Activated T-cell treated with anti-CD3 and anti-CD28 coated beads, Interleukin-2, amount 50 U/mL, for 24 hours (primary cell): ENCODE results near the gene CDH4.

Source experiments
- DNase-seq: peaks from one replicate; pipeline ENCODE4 v3.0.0-alpha.2; 2020
- H3K27ac Mint-ChIP-seq: 2 replicates; pipeline ENCODE4 v1.8.0; 2020; ENCODE audit warnings: mild to moderate bottlenecking, mixed read lengths
- H3K27me3 Mint-ChIP-seq: 2 replicates; pipeline ENCODE4 v1.8.0; 2020; ENCODE audit warnings: mixed read lengths
- H3K36me3 Mint-ChIP-seq: 2 replicates; pipeline ENCODE4 v1.8.0; 2020; ENCODE audit warnings: low read depth, mixed read lengths
- H3K4me1 Mint-ChIP-seq: 2 replicates; pipeline ENCODE4 v1.8.0; 2020; ENCODE audit warnings: low read depth, mixed read lengths
- H3K4me3 Mint-ChIP-seq: 2 replicates; pipeline ENCODE4 v1.8.0; 2020; ENCODE audit warnings: mild to moderate bottlenecking, moderate library complexity, mixed read lengths
- H3K9me3 Mint-ChIP-seq: 2 replicates; pipeline ENCODE4 v1.8.0; 2020; ENCODE audit warnings: mixed read lengths

CDH4 gene

DNA sequence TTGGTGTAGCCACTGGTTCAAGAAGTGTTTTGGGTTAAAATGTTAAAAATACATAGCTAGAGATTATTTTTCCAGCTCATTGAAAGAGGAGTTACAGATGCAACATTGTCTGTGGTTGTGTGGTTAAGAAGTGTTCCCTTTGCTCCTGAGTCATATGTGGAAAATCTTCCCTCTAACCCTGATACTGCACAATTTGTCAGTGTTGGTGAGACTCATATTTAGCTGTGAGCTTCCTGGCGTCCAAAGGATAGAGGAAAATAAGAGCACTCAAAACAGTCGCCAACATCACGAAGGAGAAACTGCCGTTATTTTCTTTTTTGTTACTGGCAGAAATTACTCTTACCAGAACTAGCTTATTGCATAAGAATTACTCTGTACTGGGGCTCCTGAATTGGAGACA lies 250.4 kb downstream of the CDH4 start:
- H3K9me3 Mint-ChIP-seq = no peaks in the 10 kb centered on the region
- no peak for DNase-seq
- H3K4me3 Mint-ChIP-seq = no peak overlapping the region
- H3K4me1 Mint-ChIP-seq = no peaks in the 10 kb centered on the region
- no peaks in the 10 kb centered on the region for H3K27me3 Mint-ChIP-seq
- H3K36me3 Mint-ChIP-seq = no peaks in the 10 kb centered on the region
- H3K27ac Mint-ChIP-seq = no peak overlapping the region

DNA sequence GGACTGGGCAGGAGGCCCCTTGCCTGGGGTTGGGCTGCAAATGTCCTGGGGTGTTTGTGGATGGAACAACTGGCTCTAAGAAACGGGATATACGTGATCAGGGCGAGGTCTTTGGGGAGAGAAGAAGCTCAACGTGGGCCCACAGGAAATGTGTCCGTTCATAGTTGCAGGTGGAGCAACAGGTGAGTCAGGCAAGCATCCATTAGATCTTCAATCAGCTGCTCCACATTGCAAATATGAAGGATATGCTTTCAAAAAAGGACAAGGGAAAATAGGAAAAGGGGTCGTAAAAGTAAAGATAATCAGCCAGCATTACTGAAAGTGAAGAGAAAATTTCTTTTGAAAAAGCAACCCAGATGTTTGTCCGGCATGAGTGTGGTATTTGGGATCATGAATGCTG lies 251.0 kb downstream of the CDH4 start:
- Mint-ChIP-seq H3K27me3 (no peaks in the 10 kb centered on the region), H3K27ac (no peak overlapping the region), H3K36me3 (no peaks in the 10 kb centered on the region), H3K4me1 (no peaks in the 10 kb centered on the region), H3K9me3 (no peaks in the 10 kb centered on the region), H3K4me3 (no peak overlapping the region)
- DNase-seq = no peak

DNA sequence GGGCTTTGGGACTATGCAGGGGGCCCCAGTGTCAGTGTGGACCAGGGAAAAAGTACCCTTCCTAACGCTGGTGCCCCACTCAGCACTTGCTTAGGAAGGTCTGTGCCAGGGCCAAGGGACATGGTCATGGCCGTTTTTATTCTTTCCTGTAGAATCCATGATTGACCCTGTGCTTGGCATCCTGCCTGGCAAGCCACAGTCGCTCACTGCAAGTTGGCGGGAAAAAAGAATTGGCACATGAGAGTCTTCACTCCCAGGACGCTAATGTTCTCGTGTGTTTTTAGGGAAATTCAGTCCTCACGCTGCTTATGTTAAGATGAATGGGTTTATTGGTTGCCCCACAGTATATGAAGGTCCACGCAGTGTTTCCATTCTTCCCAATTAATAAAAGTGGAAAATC lies 253.4 kb downstream of the CDH4 start:
- H3K27me3 Mint-ChIP-seq = no peaks in the 10 kb centered on the region
- H3K4me3 Mint-ChIP-seq = no peak overlapping the region
- H3K9me3 Mint-ChIP-seq = no peaks in the 10 kb centered on the region
- no peaks in the 10 kb centered on the region for H3K36me3 Mint-ChIP-seq
- H3K27ac Mint-ChIP-seq = no peak overlapping the region
- no peak for DNase-seq
- no peaks in the 10 kb centered on the region for H3K4me1 Mint-ChIP-seq

DNA sequence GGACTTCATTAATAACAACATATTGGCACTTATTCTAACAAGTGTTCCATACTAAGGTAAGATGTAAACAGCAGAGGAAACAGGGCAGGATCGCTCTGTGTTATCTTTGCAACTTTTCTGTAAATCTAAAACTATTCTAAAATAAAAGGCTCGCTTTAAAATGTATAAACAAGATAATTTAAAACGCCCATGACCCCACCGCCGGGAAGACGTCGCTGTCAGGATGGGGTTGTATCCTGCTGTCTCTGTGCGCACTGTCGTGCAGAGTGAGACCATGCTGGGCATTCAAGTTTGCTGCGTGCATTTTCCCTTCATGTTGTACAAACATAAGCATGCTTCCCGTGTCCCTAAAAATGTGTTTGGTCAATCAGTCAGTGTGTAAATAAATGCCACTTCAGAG lies 255.7 kb downstream of the CDH4 start:
- Mint-ChIP-seq H3K27ac (no peak overlapping the region), H3K4me1 (no peaks in the 10 kb centered on the region), H3K9me3 (no peaks in the 10 kb centered on the region), H3K4me3 (no peak overlapping the region), H3K27me3 (no peaks in the 10 kb centered on the region), H3K36me3 (no peaks in the 10 kb centered on the region)
- DNase-seq = no peak

DNA sequence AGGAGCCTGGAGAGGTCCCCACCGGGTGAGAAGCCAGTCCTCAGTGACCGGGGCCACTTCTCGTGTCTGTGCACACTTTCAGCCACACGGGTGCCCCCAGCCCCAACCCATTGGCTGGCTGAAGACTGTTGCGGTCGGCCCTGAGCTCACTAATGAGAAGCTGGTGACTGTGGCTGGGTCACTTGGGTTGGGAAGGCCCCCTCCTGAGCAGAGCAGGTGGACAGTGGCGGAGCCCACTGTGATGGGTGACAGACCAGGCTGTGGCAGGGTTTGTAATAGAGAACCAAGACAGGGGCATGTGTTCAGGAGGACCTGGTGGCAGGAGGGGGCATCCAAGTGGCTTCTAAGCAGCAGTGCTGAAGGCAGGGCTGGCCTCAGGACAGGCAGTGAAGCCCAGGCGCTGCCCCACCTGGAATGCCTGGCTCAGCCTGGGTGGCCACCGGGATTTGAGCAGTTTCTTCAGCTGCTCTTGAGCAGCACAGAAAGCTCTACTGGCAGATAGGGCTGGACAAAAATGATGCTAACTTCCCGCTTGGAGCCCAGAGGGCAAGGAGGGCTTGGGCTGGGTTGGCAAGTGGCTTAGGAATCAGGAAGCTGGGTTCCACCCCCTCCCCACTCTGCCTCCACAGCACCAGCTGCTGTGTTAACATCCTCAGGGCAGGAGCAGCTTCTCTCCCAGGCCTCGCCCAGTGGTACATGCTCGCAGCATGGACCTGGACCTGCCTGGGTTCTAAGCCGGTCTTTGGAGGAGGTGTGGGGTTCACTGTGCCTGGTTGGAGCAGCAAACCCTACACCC lies 256.4 kb downstream of the CDH4 start:
- H3K4me3 Mint-ChIP-seq = no peak overlapping the region
- no peaks in the 10 kb centered on the region for H3K36me3 Mint-ChIP-seq
- H3K9me3 Mint-ChIP-seq = no peaks in the 10 kb centered on the region
- H3K27ac Mint-ChIP-seq = no peak overlapping the region
- DNase-seq = no peak
- no peaks in the 10 kb centered on the region for H3K4me1 Mint-ChIP-seq
- H3K27me3 Mint-ChIP-seq = no peaks in the 10 kb centered on the region

DNA sequence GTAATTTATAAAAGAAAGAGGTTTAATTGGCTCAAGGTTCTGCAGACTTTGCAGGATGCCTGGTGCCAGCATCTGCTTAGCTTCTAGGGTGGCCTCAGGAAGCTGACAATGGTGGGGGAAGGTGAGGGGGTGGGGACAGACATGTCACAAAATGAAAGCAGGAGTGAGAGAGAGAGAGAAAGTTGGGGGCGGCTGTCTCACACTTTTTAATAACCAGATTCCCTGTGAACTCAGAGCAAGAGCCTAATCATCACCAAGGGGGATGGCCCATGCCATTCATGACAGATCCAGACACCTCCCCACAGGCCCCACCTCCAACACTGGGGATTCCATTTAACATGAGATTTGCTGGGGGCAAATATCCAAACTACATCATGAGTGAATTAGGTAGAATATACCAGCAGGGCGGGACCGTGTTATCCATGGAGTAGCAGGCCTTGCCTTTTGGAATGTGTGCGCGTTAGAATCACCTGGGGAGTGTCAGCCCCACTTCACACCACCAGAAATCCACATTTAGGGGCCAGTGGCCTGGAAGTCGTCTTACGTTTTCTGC lies 258.8 kb downstream of the CDH4 start:
- Mint-ChIP-seq H3K9me3 (no peaks in the 10 kb centered on the region), H3K36me3 (no peaks in the 10 kb centered on the region), H3K4me3 (no peak overlapping the region), H3K27me3 (no peaks in the 10 kb centered on the region), H3K4me1 (no peaks in the 10 kb centered on the region), H3K27ac (no peak overlapping the region)
- DNase-seq = no peak

DNA sequence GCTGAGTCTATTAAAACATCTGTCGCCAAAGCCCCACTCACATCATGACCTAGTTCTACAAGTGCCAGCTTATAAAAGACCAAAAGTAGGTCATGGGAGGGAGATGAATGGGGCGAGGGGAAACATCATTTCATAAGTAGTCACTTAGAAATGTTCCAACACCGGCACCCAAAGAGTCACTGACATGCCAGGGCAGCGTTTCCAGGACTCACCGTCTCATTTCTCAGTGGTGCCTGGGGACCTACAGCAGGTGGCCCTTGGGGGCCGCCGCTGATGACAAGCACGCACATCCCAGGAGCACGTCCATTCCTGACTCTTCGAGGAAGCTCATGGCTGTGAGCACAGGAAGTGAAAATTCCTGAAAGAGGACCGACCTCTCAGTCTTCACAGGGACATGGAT lies 260.4 kb downstream of the CDH4 start:
- Mint-ChIP-seq H3K4me1 (no peaks in the 10 kb centered on the region), H3K36me3 (no peaks in the 10 kb centered on the region), H3K9me3 (no peaks in the 10 kb centered on the region), H3K27me3 (no peaks in the 10 kb centered on the region), H3K27ac (no peak overlapping the region), H3K4me3 (no peak overlapping the region)
- DNase-seq = no peak

DNA sequence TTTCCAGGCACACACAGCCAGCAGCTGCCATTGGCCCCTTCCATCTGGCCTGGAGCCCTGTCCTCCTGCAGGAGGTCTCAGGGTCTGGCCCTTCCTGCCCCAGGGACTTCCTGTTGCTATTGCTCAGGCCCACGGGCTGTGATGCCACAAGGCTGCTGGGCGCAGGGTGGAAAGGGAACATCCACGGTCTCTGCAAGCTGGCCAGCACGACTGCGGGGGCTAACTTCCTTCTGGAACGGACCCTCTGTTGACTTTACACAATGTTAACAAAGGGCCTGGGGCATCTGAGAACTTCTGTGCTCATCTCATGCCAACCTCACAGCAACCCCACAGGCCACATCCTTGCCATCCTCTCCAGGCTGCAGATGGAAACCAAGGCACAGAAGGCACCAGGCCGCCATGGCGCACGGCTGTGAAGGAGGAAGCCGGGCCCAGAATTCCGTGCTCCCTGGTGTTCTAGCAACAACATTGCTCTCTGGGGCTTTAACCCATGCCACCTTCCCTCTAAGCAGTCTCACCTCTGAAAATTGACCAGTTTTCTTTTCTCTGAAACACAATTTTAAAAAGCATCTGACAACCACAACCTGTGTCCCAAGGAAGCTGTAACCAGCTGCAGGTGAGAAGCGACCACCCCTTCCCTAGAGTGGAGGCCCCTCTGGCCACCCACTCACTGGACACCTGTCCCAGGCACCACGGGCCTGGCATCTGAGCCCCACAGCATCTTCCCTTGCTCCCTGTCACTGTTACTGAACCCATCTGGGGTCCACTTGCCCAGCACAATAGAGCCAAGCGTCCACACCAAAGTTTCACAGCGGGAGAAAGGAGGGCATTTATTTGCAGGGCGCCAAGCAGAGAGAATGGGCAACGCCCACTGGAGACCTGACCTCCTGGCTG lies 261.3 kb downstream of the CDH4 start:
- no peaks in the 10 kb centered on the region for H3K36me3 Mint-ChIP-seq
- H3K27me3 Mint-ChIP-seq = no peaks in the 10 kb centered on the region
- H3K27ac Mint-ChIP-seq = no peak overlapping the region
- DNase-seq = no peak
- no peaks in the 10 kb centered on the region for H3K4me1 Mint-ChIP-seq
- no peak overlapping the region for H3K4me3 Mint-ChIP-seq
- no peaks in the 10 kb centered on the region for H3K9me3 Mint-ChIP-seq

DNA sequence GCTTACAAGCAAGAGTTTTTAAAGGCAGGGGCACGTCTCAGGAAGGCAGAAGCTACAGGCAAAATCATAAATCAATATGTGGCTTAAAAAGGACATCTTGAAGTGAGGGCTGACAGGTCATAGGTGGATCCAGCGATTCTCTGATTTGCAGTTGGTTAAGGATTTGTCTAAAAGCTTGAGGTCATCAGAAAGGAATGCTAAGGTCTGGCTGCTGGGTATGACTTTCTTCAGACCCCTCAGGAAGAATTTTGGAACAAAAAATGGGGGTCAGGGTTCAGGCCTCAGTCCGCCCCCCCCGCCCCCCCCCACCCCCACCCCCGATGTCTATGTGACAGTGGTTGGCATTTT lies 261.9 kb downstream of the CDH4 start:
- no peaks in the 10 kb centered on the region for H3K27me3 Mint-ChIP-seq
- no peak for DNase-seq
- no peaks in the 10 kb centered on the region for H3K9me3 Mint-ChIP-seq
- H3K4me1 Mint-ChIP-seq = no peaks in the 10 kb centered on the region
- no peaks in the 10 kb centered on the region for H3K36me3 Mint-ChIP-seq
- no peak overlapping the region for H3K4me3 Mint-ChIP-seq
- H3K27ac Mint-ChIP-seq = no peak overlapping the region

DNA sequence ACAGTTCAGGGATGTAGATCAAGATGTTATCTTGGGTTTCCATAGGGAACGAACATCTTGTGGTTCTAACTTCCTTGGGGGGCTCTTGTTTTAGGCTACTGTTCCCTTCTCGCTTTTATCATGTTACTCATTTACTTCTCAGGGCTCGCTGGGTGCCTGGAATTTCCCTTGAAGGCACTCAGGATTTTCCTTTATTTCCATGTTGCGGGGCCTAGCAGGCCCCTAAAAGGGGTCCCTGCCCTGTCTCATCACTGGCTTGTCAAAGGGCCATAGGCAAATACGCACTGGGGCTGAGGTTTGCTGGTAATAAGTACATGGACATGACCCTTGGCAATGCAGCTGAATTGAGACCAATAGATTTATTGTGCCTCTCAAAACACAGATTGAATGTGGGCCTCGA lies 262.3 kb downstream of the CDH4 start:
- H3K4me3 Mint-ChIP-seq = no peak overlapping the region
- no peak for DNase-seq
- H3K36me3 Mint-ChIP-seq = no peaks in the 10 kb centered on the region
- H3K4me1 Mint-ChIP-seq = no peaks in the 10 kb centered on the region
- no peaks in the 10 kb centered on the region for H3K27me3 Mint-ChIP-seq
- no peaks in the 10 kb centered on the region for H3K9me3 Mint-ChIP-seq
- no peak overlapping the region for H3K27ac Mint-ChIP-seq

DNA sequence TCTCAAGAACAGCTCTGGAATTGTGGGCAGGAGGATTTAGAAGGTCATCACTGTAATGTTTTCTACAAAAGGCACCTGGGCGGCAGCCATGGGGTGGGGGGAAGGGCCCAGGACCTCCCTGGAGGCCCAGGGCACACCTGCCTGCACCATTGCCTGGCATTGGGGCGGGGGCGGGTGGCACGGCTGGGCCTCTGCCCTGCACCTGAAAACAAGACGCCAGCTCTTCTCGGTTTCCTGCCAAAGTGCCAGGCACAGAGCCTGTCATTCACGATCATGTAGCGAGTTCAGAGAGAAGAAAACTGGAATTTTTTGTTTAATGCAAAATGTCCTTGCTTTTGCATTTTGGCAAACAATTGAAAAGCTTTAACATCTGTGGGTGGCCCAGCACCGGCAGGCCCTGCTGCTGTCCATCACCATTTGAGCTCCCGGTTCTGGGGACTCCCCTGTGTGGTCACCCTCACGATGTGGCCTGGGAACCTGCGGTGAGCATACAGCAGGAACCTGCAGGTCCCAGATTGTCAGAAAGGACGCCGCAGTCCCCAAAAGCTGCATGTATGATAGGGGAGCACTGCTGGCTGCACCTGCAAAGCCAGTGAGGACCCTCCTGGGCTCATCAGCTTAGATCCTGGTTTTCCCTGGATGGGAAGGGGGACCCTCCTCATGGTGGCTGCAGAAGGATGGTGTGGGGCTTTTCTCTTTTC lies 262.9 kb downstream of the CDH4 start:
- no peaks in the 10 kb centered on the region for H3K36me3 Mint-ChIP-seq
- H3K9me3 Mint-ChIP-seq = no peaks in the 10 kb centered on the region
- H3K27ac Mint-ChIP-seq = no peak overlapping the region
- no peak for DNase-seq
- H3K4me1 Mint-ChIP-seq = no peaks in the 10 kb centered on the region
- no peaks in the 10 kb centered on the region for H3K27me3 Mint-ChIP-seq
- H3K4me3 Mint-ChIP-seq = no peak overlapping the region

DNA sequence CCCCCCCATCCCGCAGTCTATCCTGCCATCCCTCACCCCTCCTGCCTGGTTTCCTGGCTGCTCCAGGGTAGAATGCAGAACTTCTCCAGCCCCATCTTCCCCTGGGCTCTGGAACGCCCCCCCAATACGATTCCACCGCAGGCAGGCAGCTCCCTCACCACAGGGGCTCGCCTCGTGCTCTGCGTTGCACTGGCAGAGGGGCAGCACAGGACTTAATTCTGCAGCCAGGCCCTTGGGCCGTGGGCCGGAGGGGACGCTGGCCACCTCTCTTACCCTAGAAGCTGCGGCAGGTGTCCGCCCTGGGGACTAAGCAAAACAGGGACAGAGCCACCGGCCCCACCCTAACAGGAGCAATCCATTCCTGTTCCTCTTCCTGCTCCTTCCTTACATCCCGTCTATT lies 263.9 kb downstream of the CDH4 start:
- Mint-ChIP-seq H3K4me3 (no peak overlapping the region), H3K27ac (no peak overlapping the region), H3K27me3 (no peaks in the 10 kb centered on the region), H3K9me3 (no peaks in the 10 kb centered on the region), H3K36me3 (no peaks in the 10 kb centered on the region), H3K4me1 (no peaks in the 10 kb centered on the region)
- no peak for DNase-seq

DNA sequence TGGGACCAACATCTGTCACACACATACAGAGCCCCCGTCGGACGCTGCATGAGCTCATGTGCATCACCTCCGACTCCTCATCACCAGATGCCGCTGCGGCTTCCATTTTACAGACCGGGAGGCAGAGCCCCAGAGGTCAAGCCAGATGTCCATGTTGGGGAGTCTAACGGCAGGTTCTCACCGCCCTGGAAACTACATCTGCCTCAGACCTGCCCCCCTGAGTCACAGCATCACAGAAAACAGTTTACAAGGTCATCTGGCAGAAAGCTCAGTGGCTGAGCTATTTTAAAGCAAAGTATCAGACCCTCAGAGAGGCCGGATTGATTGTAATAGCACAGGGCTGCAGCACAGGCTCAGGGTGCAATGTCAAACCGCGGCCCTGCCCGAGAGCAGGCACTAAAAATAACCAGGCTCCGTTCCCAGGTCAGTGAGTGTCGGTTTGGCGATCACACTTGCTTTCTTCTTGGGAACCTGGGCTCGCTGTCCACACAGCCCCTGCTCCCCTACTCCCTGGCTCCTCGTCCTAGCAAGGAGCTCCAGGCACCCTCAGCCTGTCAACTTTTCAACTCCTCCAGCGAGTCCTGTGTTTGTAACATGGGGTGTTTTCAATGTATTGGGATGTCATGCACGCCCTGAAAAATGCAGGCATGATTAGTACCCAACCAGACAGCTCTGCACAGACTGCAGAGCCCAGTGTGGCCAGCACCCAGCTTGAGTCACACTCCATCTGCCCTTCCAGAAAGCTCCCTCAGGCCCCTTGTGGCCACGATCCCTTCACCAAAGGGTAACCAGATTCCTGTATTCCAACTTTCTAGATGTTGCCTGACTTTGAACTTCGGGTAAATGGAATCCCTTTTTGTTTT lies 264.5 kb downstream of the CDH4 start:
- Mint-ChIP-seq H3K27ac (no peak overlapping the region), H3K9me3 (no peaks in the 10 kb centered on the region), H3K27me3 (no peaks in the 10 kb centered on the region), H3K36me3 (no peaks in the 10 kb centered on the region), H3K4me3 (no peak overlapping the region), H3K4me1 (no peaks in the 10 kb centered on the region)
- DNase-seq = no peak

DNA sequence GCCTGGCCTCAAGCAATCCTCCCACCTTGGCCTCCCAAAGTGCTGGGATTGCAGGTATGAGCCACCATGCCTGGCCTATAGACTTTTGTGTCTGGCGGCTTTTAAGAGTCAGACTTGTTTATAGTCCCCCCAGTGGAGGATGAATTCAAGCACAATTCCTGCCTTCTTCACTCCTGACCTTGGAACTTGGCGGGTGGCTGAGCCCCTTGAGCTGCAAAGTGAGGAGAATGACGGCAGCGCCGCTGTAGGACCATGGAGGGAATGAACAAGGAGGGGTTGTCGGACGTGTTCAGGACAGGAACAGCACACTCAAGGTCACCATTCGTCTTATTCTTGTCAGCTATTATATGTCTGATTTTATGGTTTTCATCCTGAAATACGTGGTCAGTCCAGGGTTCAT lies 265.4 kb downstream of the CDH4 start:
- no peaks in the 10 kb centered on the region for H3K27me3 Mint-ChIP-seq
- DNase-seq = no peak
- no peak overlapping the region for H3K4me3 Mint-ChIP-seq
- H3K27ac Mint-ChIP-seq = no peak overlapping the region
- H3K9me3 Mint-ChIP-seq = no peaks in the 10 kb centered on the region
- no peaks in the 10 kb centered on the region for H3K4me1 Mint-ChIP-seq
- no peaks in the 10 kb centered on the region for H3K36me3 Mint-ChIP-seq
